Glomerular endothelial cell (primary cell): Measurements from ENCODE around the gene TSC1. TPM values are rescaled to one million over a fixed set of nuclear protein-coding genes. Genes with fewer than 3 reads are reported as not detected.

ENCODE experiments used
- DNase-seq: peaks from one replicate; pipeline ENCODE4 v3.0.0-alpha.2; 2011; ENCODE audit warnings: low read depth, low spot score; ENCODE audit errors: extremely low read depth
- total RNA-seq: library from RNA; depleted of rRNA; stranded (reverse); fragments of >200 nt; gene quantifications from 2 replicates; pipeline ENCODE4 v1.2.3, GENCODE V29; 2015

The TSC1 gene
- total RNA-seq, 1 donor from 2014 or later: 37.1 TPM

DNA sequence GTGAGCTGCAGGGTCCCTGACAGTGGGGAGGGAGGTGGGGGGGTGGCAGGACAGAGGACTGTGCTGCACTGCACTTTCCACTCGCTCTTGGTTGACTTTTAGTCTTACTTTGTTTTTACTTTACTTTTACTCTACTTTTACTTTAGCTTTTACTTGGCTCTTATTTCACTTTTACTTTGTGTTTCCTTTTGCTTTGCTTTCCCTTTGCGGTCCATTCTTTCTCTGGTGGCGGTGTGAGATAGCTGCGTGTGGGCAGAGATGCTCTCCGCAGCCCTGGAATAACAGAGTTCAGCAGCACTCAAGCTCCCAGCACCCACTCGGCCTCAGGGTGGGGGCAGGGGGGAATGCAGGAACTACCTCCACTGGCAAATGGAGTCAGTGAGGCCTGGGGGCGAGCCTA is 71.0 kb downstream of the TSC1 start:
- no peak for DNase-seq

DNA sequence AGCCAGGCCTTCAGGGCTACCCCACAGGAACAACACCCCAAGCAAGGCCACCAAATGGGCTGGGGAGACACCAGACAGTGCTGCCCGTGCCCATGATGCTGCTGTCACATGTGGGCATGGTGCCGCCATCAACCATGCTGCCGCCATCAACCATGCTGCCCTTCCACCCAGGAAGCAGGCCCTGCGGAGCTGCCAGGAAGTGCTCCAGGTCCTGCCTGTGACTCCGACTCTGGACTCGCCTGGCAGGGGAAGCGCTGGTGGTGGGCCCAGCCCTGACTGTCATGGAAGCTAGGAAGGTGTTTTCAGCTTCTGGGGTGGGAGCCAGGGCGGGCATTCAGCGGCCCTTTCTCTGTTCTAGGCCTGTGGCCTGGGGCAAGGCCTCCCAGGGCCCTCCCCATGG is 75.2 kb downstream of the TSC1 start:
- no peak for DNase-seq

DNA sequence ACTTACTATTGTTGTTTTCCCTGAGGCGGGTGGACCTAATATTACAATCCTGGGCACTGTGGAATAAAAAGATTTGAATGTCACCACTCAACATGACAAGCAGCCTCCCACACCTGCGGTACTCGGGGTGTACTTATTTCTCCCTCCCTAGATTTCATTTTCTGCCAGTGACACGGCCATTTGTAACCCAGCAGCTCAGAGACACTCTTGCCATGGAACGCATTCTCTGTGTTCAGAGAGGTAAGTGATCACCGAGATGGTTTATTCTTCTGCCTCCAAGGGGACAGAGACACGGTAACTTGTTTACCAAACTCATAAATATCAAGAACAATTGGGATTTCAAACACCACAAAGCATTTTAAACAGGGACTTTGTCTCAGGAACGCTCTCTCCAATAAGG is 77.5 kb downstream of the TSC1 start:
- DNase-seq: no peak

DNA sequence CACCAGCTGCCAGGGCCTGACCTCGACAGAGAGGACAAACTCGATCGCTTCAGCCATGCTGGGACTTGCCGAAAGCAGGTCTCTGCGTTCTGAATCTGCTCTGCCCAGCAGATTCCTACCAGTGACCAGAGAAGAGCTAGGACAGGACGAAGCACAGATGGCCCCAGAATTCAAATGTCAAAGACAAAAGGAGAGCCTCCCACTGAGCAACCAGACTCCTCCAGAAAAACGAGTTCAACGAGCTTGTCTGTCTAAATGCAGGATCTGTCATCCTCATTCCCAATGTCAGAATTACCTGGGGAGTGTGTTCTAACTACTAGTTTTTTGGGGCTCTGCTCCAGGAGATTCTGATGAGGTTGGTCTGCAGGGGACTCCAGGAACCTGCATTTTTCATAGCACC is 79.7 kb downstream of the TSC1 start:
- no peak for DNase-seq

DNA sequence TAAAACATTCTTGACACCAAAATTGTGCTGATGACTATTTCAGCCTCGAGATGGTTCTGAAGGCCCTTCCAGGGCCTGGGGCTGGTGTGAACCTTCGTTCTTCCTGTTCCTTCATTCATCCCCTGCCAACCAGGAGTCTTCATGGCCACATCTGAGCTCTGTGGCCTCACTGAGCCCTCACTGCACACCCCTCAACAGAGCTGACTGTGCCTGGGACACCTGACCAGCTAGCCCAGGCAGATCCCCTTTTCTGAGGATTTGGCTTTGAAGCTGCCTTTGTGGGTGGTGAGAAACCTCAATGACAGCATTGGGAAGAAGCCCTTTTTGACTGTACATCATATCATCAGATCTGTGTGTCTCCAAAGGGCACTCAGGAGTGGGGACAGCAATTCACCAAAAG is 80.1 kb downstream of the TSC1 start:
- DNase-seq: no peak

DNA sequence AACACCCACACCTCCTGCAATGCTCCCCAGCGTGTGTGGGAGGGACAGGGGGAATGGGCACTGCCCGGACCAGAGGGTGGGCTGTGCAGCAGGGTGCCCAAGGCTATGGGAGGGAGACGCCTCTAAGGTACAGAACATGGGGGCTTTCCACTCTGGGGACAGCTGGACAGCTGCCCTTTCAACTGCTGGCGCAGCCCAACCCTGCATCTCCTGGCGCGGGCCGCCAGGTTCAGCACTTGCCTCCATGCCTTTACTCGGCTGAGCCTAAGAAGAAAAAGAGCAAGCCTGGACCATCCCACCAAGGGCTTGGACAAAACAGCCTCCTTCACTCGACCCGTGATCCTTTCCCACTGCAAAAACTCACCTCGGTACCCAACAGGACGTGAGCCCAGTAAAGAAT is 81.3 kb downstream of the TSC1 start:
- no peak for DNase-seq

DNA sequence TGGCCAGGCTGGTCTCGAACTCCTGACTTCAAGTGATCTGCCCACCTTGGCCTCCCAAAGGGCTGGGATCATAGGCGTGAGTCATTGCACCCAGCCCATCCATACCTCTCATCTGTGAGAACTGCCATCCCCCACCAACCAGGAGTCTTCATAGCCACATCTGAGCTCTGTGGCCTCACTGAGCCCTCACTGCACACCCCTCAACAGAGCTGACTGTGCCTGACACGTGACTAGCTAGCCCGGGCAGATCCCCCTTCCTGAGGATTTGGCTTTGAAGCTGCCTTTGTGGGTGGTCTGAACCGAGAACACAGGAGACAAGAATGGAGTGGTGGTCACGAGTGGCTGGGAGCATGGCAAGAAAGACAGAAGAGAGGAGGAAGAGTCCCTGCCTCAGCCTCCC is 81.9 kb downstream of the TSC1 start:
- no peak for DNase-seq

DNA sequence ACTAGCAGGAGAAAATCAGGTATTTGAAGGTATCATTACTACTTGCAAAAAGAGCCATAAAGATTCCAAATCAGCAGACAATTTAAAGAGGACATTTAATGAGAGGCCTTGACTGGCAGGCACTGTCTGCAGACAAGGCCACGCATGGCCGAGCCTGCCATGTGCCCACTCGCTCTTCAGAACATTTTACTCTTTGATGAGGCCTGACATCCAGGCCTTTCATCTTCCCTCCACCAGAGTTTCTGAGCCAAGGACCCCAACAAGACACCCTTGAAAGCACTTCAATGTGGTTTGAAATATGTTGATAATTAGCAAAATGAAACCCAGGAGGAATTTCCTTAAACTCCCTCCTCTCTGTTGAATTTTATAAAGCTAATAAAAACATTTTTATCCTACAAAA is 82.8 kb downstream of the TSC1 start:
- no peak for DNase-seq

DNA sequence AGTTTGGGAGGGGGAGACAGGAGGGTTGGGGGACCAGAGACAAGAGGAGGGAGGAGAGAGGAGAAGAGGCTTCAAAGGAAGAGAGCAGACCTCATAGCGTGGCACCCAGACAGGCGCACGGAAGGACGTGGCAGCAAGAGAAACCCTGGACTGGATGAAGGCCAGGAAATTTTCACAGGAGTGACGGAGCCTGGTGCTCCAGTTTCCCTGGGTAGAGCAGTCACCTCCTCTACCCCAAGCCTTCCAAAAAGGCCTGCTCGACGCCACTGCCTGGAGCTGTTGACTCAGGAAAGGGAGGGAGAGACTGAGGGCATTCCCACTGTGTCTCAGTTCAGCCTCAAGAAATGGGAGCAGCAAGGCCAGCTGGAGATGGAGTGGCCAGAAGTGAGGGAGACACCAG is 85.7 kb downstream of the TSC1 start:
- DNase-seq: no peak

DNA sequence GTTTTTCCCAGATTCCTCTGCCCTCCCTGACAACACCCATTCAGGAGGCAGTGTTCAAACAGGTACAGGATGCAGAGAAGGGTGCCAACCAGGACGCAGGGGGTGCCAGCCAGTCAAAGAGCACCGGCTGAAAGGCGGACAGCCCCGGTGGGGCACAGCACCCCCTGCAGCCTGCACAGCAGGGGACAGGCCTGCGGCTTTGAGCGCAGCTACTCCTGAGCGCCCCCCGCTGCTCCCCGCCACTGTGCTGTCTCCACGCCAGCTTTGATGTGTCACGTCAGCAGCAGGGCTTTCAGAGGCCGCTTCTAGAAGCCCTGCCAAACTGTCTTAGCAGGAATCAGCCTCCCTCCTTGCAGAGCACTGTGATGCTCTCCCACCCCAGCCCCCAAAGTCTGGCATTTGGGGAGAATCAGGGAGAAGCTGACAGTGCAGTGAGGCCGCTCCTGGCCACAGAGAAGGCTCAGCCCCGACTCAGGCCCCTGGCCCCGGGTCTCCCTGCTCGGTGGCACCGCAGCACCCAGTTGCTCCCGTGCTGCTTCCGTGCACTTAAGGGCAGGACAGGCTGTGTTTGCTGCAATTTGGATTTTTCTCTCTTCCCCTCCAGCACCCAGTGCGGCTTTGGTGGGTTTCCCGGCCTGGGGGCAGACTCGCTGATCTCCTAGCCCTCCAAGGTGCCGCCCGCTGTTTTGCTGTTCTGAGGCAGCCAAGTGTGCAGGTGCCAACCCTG is 86.6 kb downstream of the TSC1 start:
- DNase-seq: no peak

DNA sequence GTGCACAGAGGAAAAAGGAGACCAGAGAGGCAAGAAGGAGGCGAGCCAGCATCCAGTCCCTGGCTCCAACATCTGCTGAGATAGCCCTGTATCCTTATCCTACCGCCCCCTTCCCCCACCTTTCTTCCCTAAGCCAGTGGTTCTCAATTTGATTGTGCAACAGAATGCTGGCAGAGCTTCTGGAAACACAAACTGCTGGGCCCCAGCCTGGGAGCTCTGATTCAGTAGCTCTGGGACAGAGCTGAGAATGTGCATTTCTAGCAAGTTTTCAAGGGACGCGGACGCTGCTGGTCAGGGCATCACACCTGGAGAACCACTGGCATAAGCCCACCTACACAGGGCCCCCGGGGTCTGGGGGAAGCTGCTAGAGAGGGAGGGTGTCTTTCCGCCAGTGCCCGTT is 87.4 kb downstream of the TSC1 start:
- DNase-seq: no peak

DNA sequence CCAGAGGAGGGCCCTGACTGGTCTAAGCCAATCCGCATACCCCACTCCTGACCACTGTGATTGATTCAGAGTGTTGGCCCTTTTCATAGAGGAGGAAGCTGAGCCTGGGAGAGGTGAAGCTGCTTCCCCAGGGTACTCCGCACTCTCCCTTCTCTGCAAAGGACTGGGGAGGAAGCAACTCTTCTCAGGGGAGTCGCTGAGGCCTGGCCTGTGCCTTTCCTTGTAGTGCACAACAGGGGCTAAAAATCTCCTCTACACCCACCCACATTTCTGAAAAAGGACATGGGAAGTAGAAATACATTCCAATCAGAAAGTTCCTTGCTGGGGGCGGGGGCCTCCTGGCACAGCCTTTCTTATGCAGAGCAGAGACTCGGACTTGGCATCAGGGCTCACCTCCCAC is 88.5 kb downstream of the TSC1 start:
- DNase-seq: no peak

DNA sequence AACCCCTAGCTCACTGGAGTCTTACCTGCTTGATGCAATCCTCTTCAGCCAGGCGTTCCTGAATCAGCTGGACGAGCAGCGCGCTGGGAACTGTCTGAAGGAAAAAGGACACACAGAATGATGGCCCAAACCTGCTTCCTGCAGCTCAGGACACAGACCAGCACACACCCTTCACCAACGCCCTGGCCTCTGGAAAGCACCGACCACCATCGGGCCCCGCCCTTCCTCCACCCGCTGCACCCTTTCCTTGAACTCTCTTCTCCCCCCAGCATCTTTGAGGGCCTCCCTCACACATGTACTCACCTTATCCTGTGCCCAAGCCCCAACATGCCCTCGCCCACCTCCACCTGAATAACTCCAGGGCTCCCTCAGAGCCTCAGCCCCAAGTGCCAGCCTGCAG is 89.6 kb downstream of the TSC1 start:
- no peak for DNase-seq

DNA sequence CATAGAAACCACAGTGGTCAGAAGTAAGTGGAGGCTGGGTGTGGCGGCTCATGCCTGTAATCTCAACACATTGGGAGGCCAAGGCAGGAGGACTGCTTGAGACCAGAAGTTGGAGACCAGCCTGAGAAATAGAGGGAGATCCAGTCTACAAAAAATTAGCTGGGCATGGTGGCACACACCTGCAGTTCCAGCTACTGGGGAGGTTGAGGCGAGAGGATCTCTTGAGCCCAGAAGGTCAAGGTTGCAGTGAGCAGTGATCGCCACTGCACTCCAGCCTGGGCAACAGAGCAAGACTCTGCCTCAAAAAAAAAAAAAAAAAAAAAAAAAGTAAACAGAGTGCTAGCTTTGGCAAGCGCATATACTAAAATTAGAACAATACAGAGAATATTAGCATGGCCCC is 90.9 kb downstream of the TSC1 start:
- DNase-seq: no peak

DNA sequence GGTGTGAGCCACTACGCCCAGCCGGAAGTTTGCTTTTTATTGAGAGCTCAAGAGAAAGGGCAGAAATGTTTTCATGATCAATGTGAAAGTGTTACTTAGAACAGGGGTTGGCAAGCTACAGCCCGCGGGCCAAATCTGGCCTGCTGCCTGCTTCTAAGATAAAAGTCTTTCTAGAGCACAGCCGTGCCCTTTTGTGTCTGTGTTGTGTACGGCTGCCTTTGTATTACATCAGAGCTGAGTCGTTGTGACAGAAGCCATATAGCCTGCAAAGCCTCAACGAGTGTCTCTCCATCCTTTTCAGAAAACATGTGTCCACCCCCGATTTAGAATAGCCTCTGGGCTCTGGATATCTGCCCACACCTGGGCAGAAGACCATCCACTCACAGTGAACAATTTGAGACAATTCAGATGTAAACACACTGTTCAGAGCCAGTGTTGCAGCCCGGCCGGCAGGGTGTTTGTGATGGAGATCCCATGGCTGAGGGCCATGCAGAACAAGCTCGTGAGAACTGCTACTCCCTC is 95.2 kb downstream of the TSC1 start:
- no peak for DNase-seq

DNA sequence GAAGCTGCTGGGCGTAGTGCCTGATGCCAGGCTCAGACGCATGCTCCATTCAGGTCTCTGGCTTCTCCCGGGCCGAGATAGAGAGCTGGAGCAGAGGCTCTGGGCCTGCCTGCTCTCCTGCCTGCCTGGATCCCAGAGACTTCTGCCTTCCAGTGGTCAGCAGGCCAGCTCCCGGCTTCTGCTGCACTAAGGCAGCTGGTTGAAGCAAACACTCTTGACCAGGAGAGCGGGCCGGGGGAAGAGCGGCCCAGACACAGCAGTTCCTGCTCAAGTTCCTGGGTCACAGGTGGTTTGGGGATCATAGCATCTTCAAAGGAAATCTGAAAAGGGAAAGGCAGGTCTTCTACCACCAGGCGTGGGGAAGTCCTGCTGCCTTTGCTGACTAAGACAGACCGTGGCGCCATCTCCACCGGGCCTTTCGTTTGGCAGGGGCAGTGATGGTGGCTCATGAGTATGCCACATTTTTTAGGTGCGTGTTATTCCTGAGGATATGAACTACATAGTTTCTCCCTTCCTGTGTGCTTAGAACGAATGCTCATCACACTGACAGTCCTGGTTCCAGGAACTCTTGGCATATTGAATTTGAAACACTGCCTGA is 97.4 kb downstream of the TSC1 start:
- DNase-seq: no peak

DNA sequence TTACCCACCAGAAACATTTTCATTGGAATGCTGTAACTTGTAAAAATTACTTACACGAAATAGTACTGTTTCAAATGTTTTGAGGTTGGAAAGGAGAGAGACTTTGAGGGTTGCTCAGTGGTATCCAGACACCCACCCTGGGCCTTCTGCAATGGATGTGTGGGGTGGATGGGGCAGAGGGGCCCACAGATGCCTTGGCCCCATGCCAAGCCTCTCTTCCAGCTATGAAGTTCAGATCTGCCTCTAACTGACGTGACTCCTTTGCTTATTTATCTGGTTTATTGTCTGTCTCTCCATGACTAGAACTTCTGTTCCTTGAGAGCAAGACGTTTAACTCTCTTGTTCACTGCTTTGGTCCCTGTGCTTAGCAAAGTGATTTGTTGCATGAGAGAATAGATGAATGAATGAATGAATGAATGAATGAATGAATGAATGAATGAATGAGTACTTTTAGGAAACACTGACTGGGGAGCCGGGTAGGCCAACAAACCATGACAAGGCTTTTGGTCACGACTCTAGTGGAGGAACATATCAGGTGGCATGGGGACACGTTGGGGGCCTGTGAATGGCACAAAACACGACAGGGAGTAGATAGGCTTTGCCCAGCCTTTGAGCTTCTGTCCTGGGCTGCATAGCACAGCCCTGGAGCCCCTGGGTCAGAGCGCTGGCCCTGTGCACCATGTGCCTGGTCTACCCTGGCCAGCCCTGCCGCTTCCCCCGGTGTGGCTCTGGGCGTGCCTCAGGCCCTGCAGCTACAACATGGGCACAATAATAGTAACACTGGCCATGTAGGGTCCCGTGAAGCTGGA is 98.1 kb downstream of the TSC1 start:
- no peak for DNase-seq

DNA sequence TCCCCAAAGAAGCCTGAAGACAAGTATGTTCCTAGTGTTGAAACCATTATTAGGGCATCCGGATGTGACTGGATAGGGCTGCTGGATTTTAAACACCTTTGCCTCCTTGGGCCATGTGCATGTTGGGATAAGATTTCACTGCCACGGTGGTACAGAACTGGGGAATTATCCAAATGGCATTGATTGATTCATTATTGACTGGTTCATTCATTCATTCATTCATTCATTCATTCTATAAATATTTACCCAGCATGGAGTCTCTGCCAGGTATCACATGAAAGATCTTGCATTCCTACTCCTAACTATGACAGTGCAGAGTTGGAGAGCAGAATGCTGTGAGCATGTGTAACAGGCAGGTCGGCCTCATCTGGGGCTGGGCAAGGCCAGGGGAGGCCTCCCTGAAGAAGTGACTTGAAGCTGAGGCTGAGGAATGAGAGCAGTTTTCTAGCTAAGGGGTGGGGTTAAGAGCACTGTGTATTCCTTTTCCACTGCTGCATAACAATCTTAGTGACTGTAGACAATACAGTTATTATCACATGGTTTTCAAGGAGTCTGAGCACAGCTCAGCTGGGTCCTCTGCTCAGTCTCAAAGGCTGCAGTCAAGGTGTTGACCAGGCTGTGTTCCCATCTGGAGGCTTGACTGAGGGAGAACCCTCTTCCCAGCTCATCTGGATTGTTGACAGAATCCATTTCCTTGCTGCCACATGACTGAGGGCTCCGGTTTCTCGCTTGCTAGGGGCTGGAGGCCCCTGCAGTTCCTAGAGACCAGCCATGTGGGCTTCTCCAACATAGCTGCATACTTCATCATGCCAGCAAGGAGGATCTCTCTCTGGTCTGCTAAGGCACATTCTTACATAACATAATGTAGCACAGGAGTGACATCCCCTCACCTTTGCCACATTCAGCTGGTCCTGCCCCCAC is 102.0 kb downstream of the TSC1 start:
- DNase-seq: no peak
